ENCODE measurements around the gene BACE2. TPM values are rescaled to one million over a fixed set of nuclear protein-coding genes. Genes with fewer than 3 reads are reported as not detected.
"Not testable (repeated sequence)": the region's sequence is repeated elsewhere in the genome, so short reads cannot be mapped to it uniquely, and the experiment has no call there.

Gene BACE2
- total RNA-seq, 1 donor from 2014 or later, result 16.0 TPM

DNA sequence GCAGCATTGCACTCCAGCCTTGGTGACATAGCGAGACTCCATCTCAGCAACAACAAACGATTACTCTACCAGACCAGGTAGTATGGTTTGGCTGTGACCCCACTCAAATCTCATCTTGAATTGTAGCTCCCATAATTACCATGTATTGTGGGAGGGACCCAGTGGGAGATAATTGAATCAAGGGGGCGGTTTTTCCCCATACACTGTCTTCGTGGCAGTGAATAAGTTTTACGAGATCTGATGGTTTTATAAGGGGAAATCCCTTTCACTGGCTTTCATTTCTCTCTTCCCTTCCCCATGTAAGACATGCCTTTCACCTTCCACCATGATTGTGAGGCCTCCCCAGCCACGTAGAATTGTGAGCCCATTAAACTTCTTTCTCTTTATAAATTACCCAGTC lies 66.0 kb downstream of the BACE2 start:
- H3K27ac ChIP-seq (replicated peaks), result no peak overlapping the region
- no peaks in the 10 kb centered on the region for H3K4me1 ChIP-seq
- intact Hi-C loops (cut with micrococcal nuclease), result no loop called here
- no peaks in the 10 kb centered on the region for H3K27me3 ChIP-seq (ENCODE audit: low read depth)
- TF ChIP-seq, protein P1, sequence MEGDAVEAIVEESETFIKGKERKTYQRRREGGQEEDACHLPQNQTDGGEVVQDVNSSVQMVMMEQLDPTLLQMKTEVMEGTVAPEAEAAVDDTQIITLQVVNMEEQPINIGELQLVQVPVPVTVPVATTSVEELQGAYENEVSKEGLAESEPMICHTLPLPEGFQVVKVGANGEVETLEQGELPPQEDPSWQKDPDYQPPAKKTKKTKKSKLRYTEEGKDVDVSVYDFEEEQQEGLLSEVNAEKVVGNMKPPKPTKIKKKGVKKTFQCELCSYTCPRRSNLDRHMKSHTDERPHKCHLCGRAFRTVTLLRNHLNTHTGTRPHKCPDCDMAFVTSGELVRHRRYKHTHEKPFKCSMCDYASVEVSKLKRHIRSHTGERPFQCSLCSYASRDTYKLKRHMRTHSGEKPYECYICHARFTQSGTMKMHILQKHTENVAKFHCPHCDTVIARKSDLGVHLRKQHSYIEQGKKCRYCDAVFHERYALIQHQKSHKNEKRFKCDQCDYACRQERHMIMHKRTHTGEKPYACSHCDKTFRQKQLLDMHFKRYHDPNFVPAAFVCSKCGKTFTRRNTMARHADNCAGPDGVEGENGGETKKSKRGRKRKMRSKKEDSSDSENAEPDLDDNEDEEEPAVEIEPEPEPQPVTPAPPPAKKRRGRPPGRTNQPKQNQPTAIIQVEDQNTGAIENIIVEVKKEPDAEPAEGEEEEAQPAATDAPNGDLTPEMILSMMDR (IDR thresholded peaks at IDR 0.05; ENCODE audit: borderline replicate concordance), result no peak
- no peak overlapping the region for H3K4me3 ChIP-seq
- H3K36me3 ChIP-seq, result peaks cover 36% of the 10 kb centered on the region
- H3K9me3 ChIP-seq (replicated peaks), result no peaks in the 10 kb centered on the region
- no peak for DNase-seq

DNA sequence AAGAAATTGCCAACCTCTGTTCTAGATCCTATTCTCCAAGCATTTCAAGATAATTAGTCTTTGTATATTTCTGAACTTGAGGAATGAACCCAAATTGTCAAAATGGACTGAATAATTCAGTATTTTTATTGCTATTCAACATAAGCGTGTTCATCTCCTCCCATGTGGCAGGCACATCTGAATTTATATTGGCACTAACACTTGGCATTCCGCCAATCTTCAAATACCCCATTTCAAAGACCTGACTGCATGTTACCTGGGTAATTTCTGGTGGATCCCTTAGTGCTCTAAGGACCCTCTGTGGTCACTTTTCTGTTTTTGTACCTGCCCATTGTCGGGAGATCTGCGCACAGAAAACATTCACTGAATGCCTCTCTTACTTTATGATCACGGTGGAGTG lies 66.6 kb downstream of the BACE2 start:
- H3K36me3 ChIP-seq, result peaks cover 39% of the 10 kb centered on the region
- no peak overlapping the region for H3K4me3 ChIP-seq
- no peaks in the 10 kb centered on the region for H3K9me3 ChIP-seq (replicated peaks)
- no peak for DNase-seq
- H3K27me3 ChIP-seq (ENCODE audit: low read depth), result no peaks in the 10 kb centered on the region
- TF ChIP-seq, protein P1 (IDR thresholded peaks at IDR 0.05; ENCODE audit: borderline replicate concordance), result no peak
- H3K27ac ChIP-seq (replicated peaks), result no peak overlapping the region
- no peaks in the 10 kb centered on the region for H3K4me1 ChIP-seq
- intact Hi-C loops (cut with micrococcal nuclease), result no loop called here

DNA sequence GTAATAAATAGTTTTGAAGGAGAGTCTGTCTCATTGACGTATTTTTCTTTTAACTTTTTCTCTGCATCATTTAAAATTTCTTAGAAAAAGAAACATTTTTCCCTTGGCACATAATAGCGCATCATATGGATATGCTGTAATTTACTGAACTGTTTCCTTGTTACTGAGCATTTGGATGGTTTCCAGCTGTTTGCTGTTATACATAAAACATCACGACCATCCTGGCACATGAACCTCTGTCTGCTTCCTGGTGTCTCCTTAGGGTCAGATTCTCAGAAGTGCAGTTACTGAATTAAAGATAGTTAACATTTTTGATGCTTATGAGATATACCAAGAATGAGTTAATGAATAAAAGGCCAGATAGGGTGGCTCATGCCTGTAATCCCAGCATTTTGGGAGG lies 67.2 kb downstream of the BACE2 start:
- Histone ChIP-seq H3K9me3 (replicated peaks) (no peaks in the 10 kb centered on the region), H3K4me3 (no peak overlapping the region), H3K27me3 (ENCODE audit: low read depth) (no peaks in the 10 kb centered on the region), H3K4me1 (no peaks in the 10 kb centered on the region), H3K36me3 (peaks cover 37% of the 10 kb centered on the region), H3K27ac (replicated peaks) (no peak overlapping the region)
- intact Hi-C loops (cut with micrococcal nuclease), result no loop called here
- no peak for DNase-seq
- TF ChIP-seq, protein P1 (IDR thresholded peaks at IDR 0.05; ENCODE audit: borderline replicate concordance), result no peak

DNA sequence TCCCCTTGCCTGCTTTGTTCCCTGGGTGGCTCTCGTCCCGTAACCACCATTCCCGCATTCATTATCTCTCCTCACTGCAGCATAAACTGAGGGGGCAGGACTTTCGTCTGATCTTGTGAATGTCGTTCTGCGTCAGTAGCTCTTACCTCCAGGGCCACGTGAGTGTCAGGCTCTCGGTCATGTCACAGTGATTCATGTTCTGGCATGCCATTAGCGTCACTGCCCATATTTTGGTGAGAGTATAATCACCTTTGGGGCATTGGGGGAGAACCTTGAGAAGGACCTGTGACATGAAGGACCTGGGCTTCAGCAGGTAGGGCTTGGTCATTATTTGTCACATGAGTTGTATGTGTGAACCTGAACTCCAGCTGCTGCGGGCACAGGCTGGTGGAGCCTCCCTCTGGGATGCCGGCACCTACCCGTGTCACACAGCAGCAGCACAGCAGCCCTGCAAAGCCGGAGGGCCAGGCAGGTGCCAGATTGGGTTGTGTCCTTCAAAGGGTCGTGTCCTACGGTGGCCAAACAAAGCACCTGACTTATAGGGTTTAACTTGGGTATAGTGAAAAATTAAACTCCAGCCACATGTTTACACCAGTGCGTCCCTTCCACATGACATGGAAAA lies 68.5 kb downstream of the BACE2 start:
- Histone ChIP-seq H3K27me3 (ENCODE audit: low read depth) (no peaks in the 10 kb centered on the region), H3K4me3 (no peak overlapping the region), H3K9me3 (replicated peaks) (no peaks in the 10 kb centered on the region), H3K27ac (replicated peaks) (no peak overlapping the region), H3K4me1 (no peaks in the 10 kb centered on the region), H3K36me3 (peaks cover 46% of the 10 kb centered on the region)
- TF ChIP-seq, protein P1 (IDR thresholded peaks at IDR 0.05; ENCODE audit: borderline replicate concordance), result no peak
- intact Hi-C loops (cut with micrococcal nuclease), result no loop called here
- no peak for DNase-seq

DNA sequence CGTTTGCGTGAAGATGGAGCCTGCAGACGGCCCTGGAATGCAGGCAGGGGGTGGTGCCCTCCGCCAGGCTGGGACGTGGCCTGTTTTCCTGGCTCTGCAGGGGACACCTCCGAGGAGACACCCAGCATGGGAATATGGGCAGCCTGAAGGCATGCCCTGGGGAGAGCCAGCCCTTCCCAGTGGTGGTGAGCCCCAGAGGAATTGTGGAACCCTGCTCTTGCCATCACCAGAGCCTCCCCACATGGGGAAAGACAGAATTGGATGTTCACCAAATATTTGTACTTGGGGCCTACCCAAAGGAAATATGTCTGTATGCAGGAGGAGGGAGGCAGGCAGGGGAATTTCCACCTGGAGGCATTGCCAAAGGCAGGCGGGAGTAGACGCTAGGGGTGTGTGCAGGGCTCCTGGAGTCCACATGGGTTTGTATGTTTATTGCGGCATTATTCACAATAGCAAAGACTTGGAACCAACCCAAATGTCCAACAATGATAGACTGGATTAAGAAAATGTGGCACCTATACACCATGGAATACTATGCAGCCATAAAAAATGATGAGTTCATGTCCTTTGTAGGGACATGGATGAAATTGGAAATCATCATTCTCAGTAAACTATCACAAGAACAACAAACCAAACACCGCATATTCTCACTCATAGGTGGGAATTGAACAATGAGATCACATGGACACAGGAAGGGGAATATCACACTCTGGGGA lies 70.3 kb downstream of the BACE2 start:
- H3K4me1 ChIP-seq; H3K4me3 ChIP-seq; DNase-seq; H3K27ac ChIP-seq (replicated peaks); intact Hi-C loops (cut with micrococcal nuclease); H3K9me3 ChIP-seq (replicated peaks); H3K27me3 ChIP-seq (ENCODE audit: low read depth): not testable (repeated sequence)
- H3K36me3 ChIP-seq, result peaks cover 50% of the 10 kb centered on the region

DNA sequence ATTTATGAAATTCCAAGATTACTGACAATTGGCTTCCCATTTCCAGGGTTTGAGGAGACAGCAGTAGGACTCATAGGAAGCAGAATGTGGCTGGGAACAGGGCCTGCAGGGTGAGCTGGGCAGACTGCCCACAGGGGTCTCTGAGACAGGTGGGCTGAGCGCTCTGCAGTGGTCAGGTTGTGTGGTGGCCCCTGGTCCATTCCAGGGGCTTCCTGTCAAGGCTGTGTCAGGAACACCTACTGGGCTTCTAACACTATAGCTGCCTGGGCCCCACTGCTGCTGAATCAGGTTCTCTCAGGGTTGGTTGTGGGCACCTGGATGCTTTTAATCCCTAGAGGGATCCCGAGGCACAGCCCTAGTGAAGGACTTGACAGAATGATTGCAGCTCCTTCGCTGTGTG lies 72.1 kb downstream of the BACE2 start:
- intact Hi-C loops (cut with micrococcal nuclease), result no loop called here
- H3K4me3 ChIP-seq, result no peak overlapping the region
- H3K9me3 ChIP-seq (replicated peaks), result no peaks in the 10 kb centered on the region
- H3K27me3 ChIP-seq (ENCODE audit: low read depth), result no peaks in the 10 kb centered on the region
- TF ChIP-seq, protein P1 (IDR thresholded peaks at IDR 0.05; ENCODE audit: borderline replicate concordance), result no peak
- peaks cover 60% of the 10 kb centered on the region for H3K36me3 ChIP-seq
- H3K4me1 ChIP-seq, result no peaks in the 10 kb centered on the region
- H3K27ac ChIP-seq (replicated peaks), result no peak overlapping the region
- DNase-seq, result no peak

All from left ventricle myocardium inferior (tissue), 1 donor.